Measurements from ENCODE around the gene CFAP61. TPM values are rescaled to one million over a fixed set of nuclear protein-coding genes. Genes with fewer than 3 reads are reported as not detected.
"Not testable (repeated sequence)": the region's sequence is repeated elsewhere in the genome, so short reads cannot be mapped to it uniquely, and the experiment has no call there.

CFAP61 gene
- not detected for total RNA-seq
- not detected for polyA plus RNA-seq
- total RNA-seq: 0 to 0.13 (median 0.04) reads per million in 6 experiments

GRCh38 chr20:20052074-20052970 lies at the start of gene CFAP61, which contains the start of gene CRNKL1:
Gene CFAP61, plus strand, starts transcription at chr20:20052532. Its CDS starts 4,122 bp downstream, at chr20:20056654.
Gene CRNKL1, minus strand, starts transcription at chr20:20052466. Its CDS starts 124 bp downstream, at chr20:20052342.
- peaks cover 14 to 36% (median 30%) of the 10 kb centered on the region in 4 donors for H3K4me1 Mint-ChIP-seq

GRCh38 chr20:20003031-20003954 lies 49.0 kb upstream of the CFAP61 start:
- ATAC-seq: peak; percentile 64 to 86
- H3K36me3 Mint-ChIP-seq: no peaks in the 10 kb centered on the region

More at GRCh38 chr20:20052074-20052970, at the start of gene CFAP61, which contains the start of gene CRNKL1:
- peak; percentile 92 for ATAC-seq
- Mint-ChIP-seq H3K4me3 (peak within 1 kb of the TSS; percentile 88 to 100 (median 99)), H3K27me3 (peaks cover 0 to 6% (median 0%) of the 10 kb centered on the region in 5 donors), H3K9me3 (no peaks in the 10 kb centered on the region), H3K27ac (peak within 1 kb of the TSS; percentile 95 to 100 (median 99)), H3K36me3 (peaks cover 10 to 36% (median 21%) of the 10 kb centered on the region in 3 donors)
- DNase-seq: peak; percentile 91 to 99 (median 98)
- POLR2A ChIA-PET: interaction anchor here (0.6 to 3.0 kb wide), 11 partner anchors 9 to 1914 kb away, joined by 3 to 48 read pairs (median 4); partner anchors contain the start of genes KAT14, NAA20, PET117 and SEC23B

DNA sequence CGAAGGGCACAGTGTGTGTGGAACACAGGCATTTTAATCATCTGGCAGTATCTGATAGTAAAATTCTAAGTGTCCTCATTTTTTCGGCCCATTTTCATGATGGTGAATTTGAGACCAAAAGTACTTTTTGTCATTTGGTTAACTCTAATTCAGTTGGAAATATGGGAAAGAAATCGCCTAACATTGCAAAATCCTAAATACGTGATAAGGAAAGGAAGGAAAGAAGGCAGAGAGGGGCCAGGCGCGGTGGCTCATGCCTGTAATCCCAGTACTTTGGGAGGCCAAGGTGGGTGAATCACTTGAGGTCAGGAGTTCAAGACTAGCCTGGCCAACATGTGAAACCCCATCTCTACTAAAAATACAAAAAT lies 48.4 kb upstream of the CFAP61 start:
- Mint-ChIP-seq H3K4me1 (peaks cover 13 to 32% (median 15%) of the 10 kb centered on the region in 4 donors), H3K27ac (peak overlapping the region in 3 of 10 donors; percentile 39 to 47 (median 47)), H3K4me3 (peak overlapping the region; percentile 68 to 88 (median 84)), H3K27me3 (peaks cover 20 to 47% (median 29%) of the 10 kb centered on the region in 5 donors)
- H3K9me3 Mint-ChIP-seq, ATAC-seq, H3K36me3 Mint-ChIP-seq, DNase-seq: not testable (repeated sequence)
- POLR2A ChIA-PET: interaction anchor here (0.6 kb wide), 1 partner anchor 11 kb away, joined by 3 read pairs; no protein-coding TSS in a partner anchor

More at GRCh38 chr20:20003031-20003954, 49.0 kb upstream of the CFAP61 start:
- POLR2A ChIA-PET: interaction anchor here (0.7 kb wide), 1 partner anchor 380 kb away, joined by 3 read pairs; no protein-coding TSS in a partner anchor
- H3K4me3 Mint-ChIP-seq: peak overlapping the region; percentile 68 to 88 (median 84)
- H3K27me3 Mint-ChIP-seq: peaks cover 20 to 43% (median 29%) of the 10 kb centered on the region in 5 donors
- H3K27ac Mint-ChIP-seq: peak overlapping the region in 7 of 10 donors; percentile 14 to 47 (median 37)
- peak in 4 of 10 donors; percentile 30 to 39 (median 34) for DNase-seq
- peaks cover 13 to 32% (median 15%) of the 10 kb centered on the region in 4 donors for H3K4me1 Mint-ChIP-seq
- no peaks in the 10 kb centered on the region for H3K9me3 Mint-ChIP-seq

GRCh38 chr20:20005342-20005741 lies 47.0 kb upstream of the CFAP61 start:
- H3K27ac Mint-ChIP-seq: no peak overlapping the region
- no peaks in the 10 kb centered on the region for H3K36me3 Mint-ChIP-seq
- peak overlapping the region in 1 of 10 donors; percentile 19 for H3K4me3 Mint-ChIP-seq
- DNase-seq (no peak), ATAC-seq (no peak)
- H3K27me3 Mint-ChIP-seq: peaks cover 18 to 54% (median 33%) of the 10 kb centered on the region in 5 donors
- no peaks in the 10 kb centered on the region for H3K9me3 Mint-ChIP-seq
- POLR2A ChIA-PET: no interaction called here
- peaks cover 13 to 24% (median 15%) of the 10 kb centered on the region in 4 donors for H3K4me1 Mint-ChIP-seq

GRCh38 chr20:20009784-20010253 lies 42.5 kb upstream of the CFAP61 start:
- H3K4me1 Mint-ChIP-seq: peaks cover 0 to 5% (median 1%) of the 10 kb centered on the region in 4 donors
- H3K27me3 Mint-ChIP-seq: peaks cover 5 to 36% (median 14%) of the 10 kb centered on the region in 5 donors
- POLR2A ChIA-PET: no interaction called here
- H3K9me3 Mint-ChIP-seq: no peaks in the 10 kb centered on the region
- ATAC-seq (no peak), DNase-seq (no peak)
- no peak overlapping the region for H3K27ac Mint-ChIP-seq
- H3K36me3 Mint-ChIP-seq: no peaks in the 10 kb centered on the region
- H3K4me3 Mint-ChIP-seq: no peak overlapping the region

- POLR2A ChIA-PET: interaction anchor here (0.7 kb wide), 1 partner anchor 1276 kb away, joined by 6 read pairs; no protein-coding TSS in a partner anchor
- Mint-ChIP-seq H3K4me3 (no peak overlapping the region), H3K36me3 (no peaks in the 10 kb centered on the region), H3K9me3 (no peaks in the 10 kb centered on the region), H3K4me1 (peaks cover 0 to 9% (median 2%) of the 10 kb centered on the region in 4 donors), H3K27ac (no peak overlapping the region), H3K27me3 (peaks cover 5 to 30% (median 12%) of the 10 kb centered on the region in 5 donors)
- ATAC-seq: no peak
- no peak for DNase-seq
Observed at GRCh38 chr20:20010639-20011500, 41.5 kb upstream of the CFAP61 start.

GRCh38 chr20:20012541-20012940 lies 39.8 kb upstream of the CFAP61 start:
- H3K36me3 Mint-ChIP-seq: no peaks in the 10 kb centered on the region
- H3K4me3 Mint-ChIP-seq: no peak overlapping the region
- POLR2A ChIA-PET: no interaction called here
- H3K9me3 Mint-ChIP-seq: no peaks in the 10 kb centered on the region
- H3K27ac Mint-ChIP-seq: no peak overlapping the region
- peaks cover 4 to 17% (median 9%) of the 10 kb centered on the region in 4 donors for H3K4me1 Mint-ChIP-seq
- peaks cover 5 to 24% (median 9%) of the 10 kb centered on the region in 5 donors for H3K27me3 Mint-ChIP-seq
- DNase-seq: no peak
- ATAC-seq: no peak

DNA sequence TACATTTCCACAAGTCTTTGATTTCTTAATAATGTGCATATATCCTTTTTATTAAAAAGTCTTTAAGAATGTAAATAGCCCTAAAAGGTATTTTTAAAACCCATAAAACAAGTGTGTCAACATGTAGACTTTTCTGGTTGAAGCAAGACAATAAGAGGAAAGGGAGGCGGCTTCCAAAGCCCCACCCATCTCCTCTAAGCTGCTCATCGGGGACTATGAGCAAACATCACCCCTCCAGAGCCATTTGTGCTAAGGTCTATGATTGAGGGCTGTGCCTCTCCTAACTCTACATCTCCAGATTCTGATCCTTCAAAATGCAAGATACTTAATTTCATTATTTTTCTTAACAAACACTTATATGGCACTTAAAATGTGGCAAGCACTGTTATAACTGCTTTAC lies 37.7 kb upstream of the CFAP61 start:
- POLR2A ChIA-PET: no interaction called here
- Mint-ChIP-seq H3K27me3 (peaks cover 0 to 10% (median 3%) of the 10 kb centered on the region in 5 donors), H3K9me3 (no peaks in the 10 kb centered on the region), H3K4me1 (peaks cover 13 to 37% (median 26%) of the 10 kb centered on the region in 4 donors), H3K36me3 (no peaks in the 10 kb centered on the region), H3K4me3 (peak overlapping the region in 1 of 10 donors; percentile 54), H3K27ac (peak overlapping the region in 4 of 10 donors; percentile 20 to 63 (median 36))
- DNase-seq (peak in 2 of 10 donors; percentile 7 to 12), ATAC-seq (no peak)

DNA sequence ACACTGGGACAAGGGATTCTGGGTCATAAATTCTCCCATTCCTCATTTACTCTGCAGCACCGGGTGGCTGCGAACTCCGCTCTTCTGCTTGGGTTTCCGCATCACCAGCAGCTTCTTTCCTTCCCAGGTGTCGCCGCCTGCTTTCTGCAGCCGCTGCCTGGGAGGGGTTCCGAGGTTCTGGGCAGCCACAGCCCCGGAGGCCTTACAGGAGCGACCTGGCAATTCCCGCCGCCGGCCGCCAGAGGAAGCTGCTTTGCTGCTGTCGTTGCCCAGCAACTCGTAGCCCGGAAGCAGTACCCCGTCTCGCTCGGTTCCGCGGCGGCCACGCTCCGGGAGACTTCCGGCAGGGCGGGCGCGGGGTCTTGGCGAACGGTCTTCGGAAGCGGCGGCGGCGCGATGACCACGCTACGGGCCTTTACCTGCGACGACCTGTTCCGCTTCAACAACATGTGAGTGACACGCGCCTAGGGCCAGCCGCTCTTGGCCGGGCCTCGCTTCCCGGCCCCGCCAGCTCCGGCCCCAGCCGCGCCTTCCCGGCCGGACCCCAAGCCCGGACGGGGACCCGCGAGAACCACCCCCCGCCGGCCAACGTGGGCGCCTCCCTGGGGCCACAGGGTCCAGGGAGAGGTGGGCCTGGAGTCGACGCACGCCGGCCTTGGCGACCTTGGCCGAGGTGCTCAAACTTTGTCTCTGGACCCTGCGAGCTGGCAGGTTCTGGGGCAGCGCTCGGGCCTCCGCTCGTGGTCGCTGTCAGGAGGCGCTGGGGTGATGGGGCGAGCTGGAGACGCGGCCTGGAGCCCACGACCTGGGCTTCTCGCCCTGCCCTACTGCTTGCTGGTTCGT lies 35.1 kb upstream of the CFAP61 start, which contains the start of gene NAA20:
Gene NAA20 (plus strand): TSS at position 362 of the 843 bp plus-strand sequence. CDS start 35 bp downstream, at position 397.
- H3K4me1 Mint-ChIP-seq: peaks cover 31 to 61% (median 50%) of the 10 kb centered on the region in 4 donors
- POLR2A ChIA-PET: interaction anchor here (0.8 to 2.1 kb wide), 4 partner anchors 9 to 37 kb away, joined by 4 to 48 read pairs (median 7); partner anchors contain the start of genes CFAP61 and CRNKL1

GRCh38 chr20:20017844-20018185 lies 34.5 kb upstream of the CFAP61 start:
- Mint-ChIP-seq H3K27me3 (no peaks in the 10 kb centered on the region), H3K27ac (peak overlapping the region; percentile 61 to 96 (median 93)), H3K4me1 (peaks cover 31 to 65% (median 53%) of the 10 kb centered on the region in 4 donors), H3K4me3 (peak overlapping the region; percentile 82 to 95 (median 90)), H3K36me3 (peaks cover 0 to 14% (median 1%) of the 10 kb centered on the region in 3 donors), H3K9me3 (no peaks in the 10 kb centered on the region)
- POLR2A ChIA-PET: interaction anchor here (0.8 to 2.1 kb wide), 3 partner anchors 10 to 34 kb away, joined by 4 to 48 read pairs (median 9); partner anchors contain the start of genes CFAP61 and CRNKL1
- DNase-seq (peak in 3 of 10 donors; percentile 3 to 23 (median 14)), ATAC-seq (peak in 1 of 2 donors; percentile 22)

More for the DNA sequence above, 35.1 kb upstream of the CFAP61 start, which contains the start of gene NAA20:
- no peaks in the 10 kb centered on the region for H3K27me3 Mint-ChIP-seq
- peak; percentile 96 to 97 for ATAC-seq
- H3K36me3 Mint-ChIP-seq: peaks cover 0 to 8% (median 1%) of the 10 kb centered on the region in 3 donors
- H3K4me3 Mint-ChIP-seq: peak within 1 kb of the TSS; percentile 87 to 96 (median 93)
- no peaks in the 10 kb centered on the region for H3K9me3 Mint-ChIP-seq
- H3K27ac Mint-ChIP-seq: peak within 1 kb of the TSS; percentile 90 to 99 (median 96)
- peak; percentile 84 to 94 (median 88) for DNase-seq

Measured in naive thymus-derived CD8-positive, alpha-beta T cell (primary cell).